Activated naive CD8-positive, alpha-beta T cell (primary cell): ENCODE data around the gene LRRC7.
"Not testable (repeated sequence)": the region's sequence is repeated elsewhere in the genome, so short reads cannot be mapped to it uniquely, and the experiment has no call there.

Source experiments
- H3K27ac Mint-ChIP-seq: one replicate; pipeline ENCODE4 v1.8.0; 2021; ENCODE audit warnings: mixed read lengths
- H3K27me3 Mint-ChIP-seq: one replicate; pipeline ENCODE4 v1.8.0; 2021; ENCODE audit warnings: mixed read lengths
- H3K36me3 Mint-ChIP-seq: one replicate; pipeline ENCODE4 v1.8.0; 2021; ENCODE audit warnings: mixed read lengths
- H3K4me1 Mint-ChIP-seq: one replicate; pipeline ENCODE4 v1.8.0; 2021; ENCODE audit warnings: low read depth, mixed read lengths
- H3K4me3 Mint-ChIP-seq: one replicate; pipeline ENCODE4 v1.8.0; 2021; ENCODE audit warnings: mild to moderate bottlenecking, mixed read lengths
- H3K9me3 Mint-ChIP-seq: one replicate; pipeline ENCODE4 v1.8.0; 2021; ENCODE audit warnings: low read depth, mixed read lengths

Gene LRRC7

DNA sequence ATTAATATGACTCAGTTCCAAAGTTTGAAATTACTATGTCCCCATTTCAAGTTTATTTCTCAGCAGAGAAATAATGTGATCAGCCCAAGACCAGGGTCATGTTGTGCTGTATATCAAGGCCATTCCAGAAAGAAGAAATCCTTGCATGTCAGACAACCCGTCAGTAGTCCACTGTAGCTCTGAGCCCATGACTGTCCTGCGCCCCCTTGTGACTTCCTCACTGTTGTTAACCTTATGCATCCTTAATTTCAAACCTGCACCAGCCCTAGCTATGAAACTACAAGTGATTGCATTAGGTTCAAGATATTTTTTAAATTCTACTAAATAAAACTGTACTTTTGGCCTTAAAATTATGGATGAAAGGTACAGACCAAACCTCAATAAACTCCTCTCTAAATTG, 133.0 kb downstream of the LRRC7 start:
- H3K27ac Mint-ChIP-seq = no peak overlapping the region
- H3K27me3 Mint-ChIP-seq = no peaks in the 10 kb centered on the region

DNA sequence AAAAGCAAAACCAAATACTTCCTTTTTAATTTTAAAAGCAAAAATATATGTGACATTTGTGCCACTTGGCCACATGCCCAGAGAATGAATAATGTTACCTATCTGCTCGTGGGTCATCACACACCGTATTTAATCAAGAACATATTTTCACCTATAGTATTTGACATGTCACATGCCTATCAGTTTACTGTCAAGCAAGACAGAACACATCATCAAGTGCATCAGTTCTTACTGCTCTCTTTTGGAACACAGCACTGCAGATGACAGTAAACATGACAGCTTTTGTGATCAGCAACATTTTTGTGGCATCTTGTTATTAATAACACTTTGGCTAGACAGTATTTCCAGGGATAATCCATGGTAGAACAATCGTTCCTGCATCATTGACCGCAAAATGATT, 134.4 kb downstream of the LRRC7 start:
- no peak overlapping the region for H3K4me3 Mint-ChIP-seq
- no peaks in the 10 kb centered on the region for H3K27me3 Mint-ChIP-seq
- H3K4me1 Mint-ChIP-seq = no peaks in the 10 kb centered on the region
- H3K27ac Mint-ChIP-seq = no peak overlapping the region
- H3K36me3 Mint-ChIP-seq = no peaks in the 10 kb centered on the region
- H3K9me3 Mint-ChIP-seq = peaks cover 8% of the 10 kb centered on the region

More for the DNA sequence above, 133.0 kb downstream of the LRRC7 start:
- Mint-ChIP-seq H3K36me3 (no peaks in the 10 kb centered on the region), H3K4me1 (no peaks in the 10 kb centered on the region), H3K4me3 (no peak overlapping the region), H3K9me3 (peaks cover 18% of the 10 kb centered on the region)

DNA sequence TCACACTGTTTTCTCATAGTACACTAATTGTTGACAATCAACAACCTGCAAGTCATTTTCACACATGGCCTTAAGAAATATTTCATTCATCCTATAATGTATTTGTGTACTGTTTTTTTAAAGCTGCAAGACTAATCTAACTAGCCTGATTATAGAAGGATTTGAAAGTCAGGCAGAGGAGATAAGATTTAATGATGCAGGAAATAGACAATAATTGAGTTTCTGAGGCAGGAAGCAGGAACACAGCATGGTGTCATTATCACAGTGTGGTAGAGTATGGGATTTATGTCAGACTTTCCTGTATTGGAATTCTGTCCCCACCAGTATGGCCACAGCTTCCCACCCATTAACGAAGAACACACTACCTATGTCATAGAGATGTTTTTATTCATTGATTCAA, 138.8 kb downstream of the LRRC7 start:
- Mint-ChIP-seq H3K4me3 (no peak overlapping the region), H3K27ac (no peak overlapping the region), H3K4me1 (no peaks in the 10 kb centered on the region), H3K36me3 (no peaks in the 10 kb centered on the region), H3K27me3 (no peaks in the 10 kb centered on the region), H3K9me3 (peaks cover under 1% of the 10 kb centered on the region)

DNA sequence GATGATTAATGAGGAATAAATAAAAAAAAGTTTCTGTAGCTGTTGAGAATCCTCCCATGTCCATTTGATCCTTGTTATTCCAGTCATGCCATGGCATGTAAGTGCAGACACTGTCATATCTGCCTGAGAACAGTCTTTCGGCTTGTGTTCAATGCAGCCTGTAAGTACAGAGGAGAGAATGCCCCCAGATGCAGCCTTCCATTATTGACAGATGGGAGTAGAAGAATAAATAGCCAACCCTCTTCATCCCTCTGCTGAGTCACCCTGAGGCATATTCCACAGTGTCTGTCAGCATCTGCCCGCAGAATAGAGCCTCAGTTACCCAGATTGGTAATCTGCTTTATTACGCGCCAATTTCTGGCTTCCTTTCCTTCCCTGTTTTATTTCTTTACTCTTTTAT, 139.4 kb downstream of the LRRC7 start:
- Mint-ChIP-seq H3K9me3 (no peaks in the 10 kb centered on the region), H3K4me3 (no peak overlapping the region), H3K27me3 (no peaks in the 10 kb centered on the region), H3K36me3 (no peaks in the 10 kb centered on the region), H3K27ac (no peak overlapping the region), H3K4me1 (no peaks in the 10 kb centered on the region)

DNA sequence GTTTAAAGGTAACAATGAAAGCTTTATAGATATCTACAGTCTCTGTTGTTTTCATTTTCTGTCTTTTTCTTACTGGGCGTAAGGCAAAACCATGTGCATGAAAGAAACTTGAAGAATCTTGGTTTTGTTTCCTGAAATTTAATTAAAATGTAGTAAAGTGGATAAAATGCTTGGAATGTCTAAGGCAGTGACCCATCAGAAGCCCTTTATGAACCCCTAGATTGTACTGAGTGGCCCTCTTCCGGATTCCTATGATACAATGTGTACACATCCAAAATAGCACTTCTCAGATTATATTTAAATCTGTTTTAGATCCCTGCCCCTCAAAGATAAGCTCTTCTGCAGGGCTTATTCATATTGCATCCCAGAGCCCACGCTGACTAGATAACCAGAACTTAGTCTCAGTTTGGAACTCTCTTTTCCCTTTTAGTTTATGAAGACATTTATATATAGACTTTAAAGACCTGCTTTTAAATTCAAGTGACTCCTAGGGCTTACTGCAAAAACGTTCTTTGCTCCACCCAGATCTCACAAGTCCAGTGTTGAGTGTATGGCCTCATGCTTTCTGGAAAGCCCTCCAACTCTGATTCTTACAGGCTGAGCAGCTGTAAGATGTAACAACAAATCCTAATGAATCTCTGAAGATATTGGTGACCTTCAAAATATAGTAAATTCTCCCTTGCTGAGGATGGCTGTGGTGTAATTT, 142.9 kb downstream of the LRRC7 start:
- Mint-ChIP-seq H3K27ac (no peak overlapping the region), H3K4me3 (no peak overlapping the region), H3K9me3 (no peaks in the 10 kb centered on the region), H3K27me3 (no peaks in the 10 kb centered on the region), H3K36me3 (no peaks in the 10 kb centered on the region), H3K4me1 (no peaks in the 10 kb centered on the region)

DNA sequence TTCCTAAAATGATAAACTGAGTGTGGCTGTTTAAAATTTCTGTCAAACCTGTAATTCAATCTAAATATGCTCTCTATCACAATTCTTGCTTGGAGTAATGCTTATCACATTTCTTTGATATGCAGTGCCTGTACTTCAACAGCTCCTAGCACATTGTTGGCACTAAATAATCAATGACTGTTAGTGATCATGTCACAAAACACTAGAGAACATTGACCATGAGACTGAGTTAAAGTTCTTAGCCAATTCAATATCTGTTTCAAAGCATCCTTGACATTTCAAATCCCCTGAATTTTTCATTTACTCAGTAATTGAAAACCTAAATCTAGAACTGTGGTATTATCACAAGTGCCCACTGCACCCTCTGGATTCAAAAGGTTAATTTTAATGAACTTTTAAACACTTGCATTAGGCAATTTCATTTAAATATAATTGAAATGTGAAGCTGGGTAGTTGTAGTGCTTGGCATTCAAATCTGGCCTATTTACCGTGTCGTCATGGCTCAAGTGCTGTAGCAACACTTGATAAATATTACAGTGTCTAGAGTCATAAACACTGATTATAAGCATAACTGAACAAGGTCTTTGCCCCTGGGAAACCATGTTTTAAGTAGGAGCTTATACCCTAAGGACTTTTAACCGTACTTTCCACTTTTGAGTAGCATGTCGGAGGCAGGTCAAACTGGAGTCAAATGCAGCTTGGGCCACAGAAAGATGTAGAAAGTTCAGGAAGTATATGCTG, 143.6 kb downstream of the LRRC7 start:
- Mint-ChIP-seq H3K4me1 (no peaks in the 10 kb centered on the region), H3K36me3 (no peaks in the 10 kb centered on the region), H3K9me3 (no peaks in the 10 kb centered on the region), H3K27ac (no peak overlapping the region), H3K4me3 (no peak overlapping the region), H3K27me3 (no peaks in the 10 kb centered on the region)

DNA sequence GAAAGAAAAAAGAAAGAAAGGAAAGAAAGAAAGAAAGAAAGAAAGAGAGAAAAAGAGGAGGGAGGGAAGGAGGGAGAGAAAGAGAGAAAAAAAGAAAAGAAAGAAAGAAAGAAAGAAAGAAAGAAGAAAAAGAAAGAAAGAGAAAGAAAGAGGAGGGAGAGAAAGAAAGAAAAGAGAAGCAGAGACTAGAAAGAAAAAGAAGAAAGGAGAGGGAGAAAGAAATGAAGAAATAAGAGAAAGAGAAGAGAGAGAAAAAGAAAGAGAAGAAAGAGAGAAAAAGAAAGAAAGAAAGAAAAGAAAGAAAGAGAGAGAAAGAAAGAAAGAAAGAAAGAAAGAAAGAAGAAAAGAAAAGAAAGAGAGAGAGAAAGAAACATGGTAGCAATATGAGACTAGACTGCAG, 150.1 kb downstream of the LRRC7 start:
- H3K27me3 Mint-ChIP-seq = not testable (repeated sequence)

DNA sequence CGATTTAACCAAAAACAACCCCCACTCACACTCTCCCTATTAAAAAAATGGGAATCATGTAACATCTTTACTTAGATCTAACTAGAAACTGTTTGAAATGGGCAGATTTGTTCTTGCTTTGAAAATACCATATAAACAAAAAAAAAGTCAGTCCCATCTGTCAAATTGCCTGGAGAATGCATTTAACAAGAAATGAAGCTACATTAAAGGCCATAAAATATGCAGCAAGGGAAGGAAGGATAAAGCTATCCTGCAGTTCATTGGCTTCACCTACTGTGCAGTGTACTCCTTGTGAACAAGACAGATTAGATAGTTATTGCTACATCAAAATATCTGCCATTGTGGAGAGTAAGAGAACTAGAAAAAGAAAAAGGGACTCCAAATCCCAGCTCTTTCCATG, 160.5 kb downstream of the LRRC7 start:
- Mint-ChIP-seq H3K27me3 (no peaks in the 10 kb centered on the region), H3K36me3 (no peaks in the 10 kb centered on the region), H3K4me1 (no peaks in the 10 kb centered on the region), H3K4me3 (no peak overlapping the region), H3K9me3 (peaks cover 11% of the 10 kb centered on the region), H3K27ac (no peak overlapping the region)

More for the DNA sequence above, 150.1 kb downstream of the LRRC7 start:
- H3K4me3 Mint-ChIP-seq, H3K36me3 Mint-ChIP-seq, H3K4me1 Mint-ChIP-seq, H3K27ac Mint-ChIP-seq, H3K9me3 Mint-ChIP-seq: not testable (repeated sequence)

DNA sequence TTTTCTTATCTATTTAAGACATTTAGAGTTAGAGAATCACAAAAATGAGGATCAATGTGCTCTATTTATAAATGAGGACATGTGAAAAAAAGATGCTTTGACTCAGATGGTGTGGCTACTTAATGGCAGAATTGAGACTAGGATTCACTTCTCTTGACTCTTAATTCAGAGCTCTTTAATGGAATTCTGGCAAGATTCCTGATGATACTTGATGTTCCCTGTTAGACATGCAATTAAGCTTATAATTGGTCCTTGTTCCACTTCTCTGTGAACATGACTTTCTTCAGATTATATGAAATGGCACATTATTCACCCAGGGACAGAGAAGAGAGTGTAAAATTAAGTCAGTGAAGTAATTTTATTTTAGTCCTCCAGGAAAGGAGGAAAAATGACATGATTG, 165.3 kb downstream of the LRRC7 start:
- no peak overlapping the region for H3K27ac Mint-ChIP-seq
- no peaks in the 10 kb centered on the region for H3K27me3 Mint-ChIP-seq
- peaks cover 5% of the 10 kb centered on the region for H3K9me3 Mint-ChIP-seq
- H3K4me1 Mint-ChIP-seq = no peaks in the 10 kb centered on the region
- no peak overlapping the region for H3K4me3 Mint-ChIP-seq
- H3K36me3 Mint-ChIP-seq = no peaks in the 10 kb centered on the region

DNA sequence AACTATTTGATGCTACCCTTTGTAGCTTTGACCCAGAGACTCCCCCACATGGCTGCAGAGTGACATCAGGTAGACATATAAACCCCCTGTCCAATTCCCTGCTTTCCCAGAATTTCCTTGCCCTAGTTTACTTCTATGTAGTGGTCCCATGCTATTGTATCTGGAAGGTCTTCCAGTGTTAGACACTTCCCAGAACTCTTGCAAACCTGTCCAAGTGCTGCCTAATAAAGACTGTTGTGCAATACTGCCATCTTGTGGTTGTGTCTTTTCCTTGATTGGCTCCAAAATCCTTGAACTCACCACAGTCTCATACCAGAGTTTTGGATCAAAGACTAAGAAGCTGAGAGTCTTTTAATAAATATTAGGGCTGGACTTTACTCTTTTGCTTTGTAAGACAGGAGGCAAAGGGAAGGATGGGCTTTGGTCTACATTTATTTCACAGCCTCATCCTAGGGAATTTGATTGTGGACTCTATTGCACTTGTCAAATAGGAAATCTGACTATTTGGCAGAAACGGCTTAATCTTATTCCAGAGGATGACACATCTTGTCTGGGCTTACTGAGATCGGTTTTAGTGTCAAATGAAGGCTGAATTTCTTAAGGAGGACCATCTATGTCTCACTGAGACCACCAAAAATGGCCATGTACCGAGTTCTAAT, 169.9 kb downstream of the LRRC7 start:
- Mint-ChIP-seq H3K4me3 (no peak overlapping the region), H3K27me3 (no peaks in the 10 kb centered on the region), H3K9me3 (no peaks in the 10 kb centered on the region), H3K27ac (no peak overlapping the region), H3K36me3 (no peaks in the 10 kb centered on the region), H3K4me1 (no peaks in the 10 kb centered on the region)

DNA sequence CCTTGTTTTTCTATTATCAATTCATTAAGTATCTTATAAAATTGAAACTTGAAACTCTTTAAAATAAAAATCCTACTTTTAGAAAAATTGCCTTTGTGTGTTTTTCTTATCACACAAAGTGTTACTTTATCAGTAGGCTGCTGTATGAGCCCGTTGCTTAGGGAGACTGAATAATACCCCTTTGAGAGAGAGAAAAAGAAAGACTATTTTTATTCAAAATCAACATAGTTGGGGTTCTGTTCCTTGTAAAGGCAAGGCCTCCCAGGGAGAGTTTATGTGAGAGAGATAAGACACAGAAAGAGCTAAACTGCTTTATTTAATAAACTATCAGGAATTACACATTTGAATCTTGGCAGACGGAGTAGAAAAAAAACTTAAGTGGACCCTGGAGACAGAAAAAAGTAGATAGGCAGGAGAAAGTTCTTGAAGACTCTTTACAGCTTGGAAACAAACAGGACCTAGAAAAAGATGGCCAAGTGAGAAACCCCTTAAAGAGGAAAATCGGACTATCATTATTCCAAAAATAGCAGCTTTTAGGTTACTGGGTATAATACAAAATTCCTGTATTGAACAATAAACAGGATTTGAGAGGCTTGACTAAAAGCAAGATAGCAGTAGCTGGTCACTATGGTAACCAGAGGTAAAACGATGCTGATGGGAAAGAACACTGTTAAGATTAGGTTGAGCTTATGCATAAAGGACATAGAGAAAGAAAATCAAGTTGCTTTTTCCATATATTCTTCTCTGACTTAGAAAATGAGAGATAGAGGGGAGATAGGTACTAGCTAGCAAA, 170.9 kb downstream of the LRRC7 start:
- Mint-ChIP-seq H3K4me3 (no peak overlapping the region), H3K27me3 (no peaks in the 10 kb centered on the region), H3K27ac (no peak overlapping the region), H3K36me3 (no peaks in the 10 kb centered on the region), H3K4me1 (no peaks in the 10 kb centered on the region), H3K9me3 (no peaks in the 10 kb centered on the region)

DNA sequence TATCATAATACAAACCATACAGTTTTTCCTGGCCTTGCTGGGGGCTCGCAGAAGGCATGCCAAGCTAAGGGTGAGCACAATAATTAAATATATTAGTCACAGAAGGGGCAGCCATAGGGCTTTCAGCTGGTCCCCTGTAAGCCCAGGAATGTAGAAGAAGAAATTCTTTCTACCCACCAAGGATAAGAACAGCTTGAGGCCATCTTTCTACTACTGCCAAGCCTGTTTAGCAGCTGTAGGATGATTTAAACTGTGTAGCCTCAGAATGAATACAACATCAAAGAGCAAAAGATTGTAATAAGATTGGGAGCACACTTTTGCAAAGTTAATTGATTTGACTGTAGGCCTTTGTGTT, 171.5 kb downstream of the LRRC7 start:
- Mint-ChIP-seq H3K4me1 (no peaks in the 10 kb centered on the region), H3K36me3 (no peaks in the 10 kb centered on the region), H3K27ac (no peak overlapping the region), H3K9me3 (no peaks in the 10 kb centered on the region), H3K27me3 (no peaks in the 10 kb centered on the region), H3K4me3 (no peak overlapping the region)

DNA sequence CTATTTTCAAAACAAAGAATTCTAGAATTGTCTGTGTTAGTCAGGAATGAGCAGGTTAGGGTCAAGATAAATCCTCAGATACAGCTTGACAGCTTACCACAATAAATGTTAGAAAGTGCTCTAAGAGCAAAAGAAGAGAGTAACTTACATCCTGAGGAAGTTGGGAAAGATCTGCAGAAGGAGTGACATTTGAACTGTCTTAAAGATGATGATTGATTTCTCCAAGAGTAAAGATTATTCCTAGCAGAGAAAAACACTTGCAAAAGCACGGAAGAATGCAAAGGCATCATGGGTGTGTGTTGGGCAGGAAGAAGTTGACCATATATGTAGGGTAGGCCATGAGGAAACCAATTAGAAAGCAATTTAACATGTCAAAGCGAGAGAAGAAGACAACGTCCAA, 175.4 kb downstream of the LRRC7 start:
- no peaks in the 10 kb centered on the region for H3K4me1 Mint-ChIP-seq
- no peaks in the 10 kb centered on the region for H3K9me3 Mint-ChIP-seq
- H3K27me3 Mint-ChIP-seq = no peaks in the 10 kb centered on the region
- no peaks in the 10 kb centered on the region for H3K36me3 Mint-ChIP-seq
- H3K4me3 Mint-ChIP-seq = no peak overlapping the region
- H3K27ac Mint-ChIP-seq = no peak overlapping the region

DNA sequence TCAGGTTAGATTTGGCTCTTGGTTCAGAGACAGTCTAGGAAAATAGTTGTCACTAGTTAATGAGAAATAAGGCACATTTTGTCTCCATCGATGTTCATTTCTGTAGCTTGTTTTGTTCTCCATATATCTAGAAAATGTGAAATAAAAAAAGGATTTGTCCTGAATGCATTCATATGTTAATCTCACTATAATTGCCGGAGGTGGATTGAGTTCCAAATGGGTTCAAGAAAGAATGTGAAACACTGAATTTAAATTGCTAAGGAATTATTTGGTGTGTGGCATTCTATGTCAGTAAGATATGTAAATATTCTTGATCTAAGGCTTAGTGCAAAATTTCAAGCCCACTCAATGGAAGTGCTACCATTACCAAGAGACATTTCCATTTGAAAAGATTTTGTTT, 176.7 kb downstream of the LRRC7 start:
- Mint-ChIP-seq H3K4me3 (no peak overlapping the region), H3K27me3 (no peaks in the 10 kb centered on the region), H3K27ac (no peak overlapping the region), H3K4me1 (no peaks in the 10 kb centered on the region), H3K9me3 (no peaks in the 10 kb centered on the region), H3K36me3 (no peaks in the 10 kb centered on the region)

DNA sequence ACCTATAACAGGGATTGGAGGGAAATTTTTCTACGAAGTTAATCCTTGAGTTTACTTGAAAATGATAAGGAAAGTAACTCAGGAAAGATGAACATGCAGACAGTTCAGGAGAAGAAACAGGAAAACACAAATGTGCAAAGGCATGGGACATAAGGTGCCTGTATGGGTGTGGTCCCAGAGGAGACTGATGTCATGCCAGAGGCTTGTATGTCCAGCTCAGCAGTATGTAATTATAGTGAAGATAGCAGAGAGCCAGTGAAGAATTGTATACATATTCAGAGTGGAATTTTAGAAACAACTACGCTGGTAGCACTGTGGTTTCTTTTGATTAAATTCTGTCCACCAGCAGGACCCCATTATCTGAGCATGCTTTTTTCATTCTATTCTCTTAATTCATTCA, 179.5 kb downstream of the LRRC7 start:
- Mint-ChIP-seq H3K27me3 (no peaks in the 10 kb centered on the region), H3K9me3 (no peaks in the 10 kb centered on the region), H3K36me3 (no peaks in the 10 kb centered on the region), H3K27ac (no peak overlapping the region), H3K4me3 (no peak overlapping the region), H3K4me1 (no peaks in the 10 kb centered on the region)
